ENCODE measurements around the gene MAJIN. TPM values are rescaled to one million over a fixed set of nuclear protein-coding genes. Genes with fewer than 3 reads are reported as not detected.

The MAJIN gene
- total RNA-seq, 1 donor from 2014 or later, result not detected

DNA sequence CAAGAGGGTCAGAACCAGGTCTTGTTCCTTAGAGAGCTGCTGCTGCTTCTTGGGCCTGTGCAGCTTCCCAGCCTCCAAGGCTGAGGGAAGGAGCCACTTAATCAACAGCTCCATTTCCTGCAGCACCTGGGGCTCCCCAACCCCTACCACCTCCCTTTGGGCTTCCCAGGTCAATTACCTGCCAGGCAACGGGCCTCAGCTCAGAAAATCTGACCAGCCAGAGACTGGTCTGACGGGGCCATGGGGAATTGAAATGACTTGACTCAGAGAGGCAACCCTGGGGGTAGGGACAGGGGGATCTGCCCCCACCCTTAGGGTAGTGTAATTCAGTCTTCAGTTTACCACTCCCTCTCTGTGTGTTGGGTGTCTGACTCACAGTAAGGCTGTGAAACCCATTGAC lies 4.7 kb upstream of the MAJIN start:
- intact Hi-C loops (cut with DNase I), result no loop called here
- H3K36me3 ChIP-seq, result no peaks in the 10 kb centered on the region
- TF ChIP-seq, protein P1, sequence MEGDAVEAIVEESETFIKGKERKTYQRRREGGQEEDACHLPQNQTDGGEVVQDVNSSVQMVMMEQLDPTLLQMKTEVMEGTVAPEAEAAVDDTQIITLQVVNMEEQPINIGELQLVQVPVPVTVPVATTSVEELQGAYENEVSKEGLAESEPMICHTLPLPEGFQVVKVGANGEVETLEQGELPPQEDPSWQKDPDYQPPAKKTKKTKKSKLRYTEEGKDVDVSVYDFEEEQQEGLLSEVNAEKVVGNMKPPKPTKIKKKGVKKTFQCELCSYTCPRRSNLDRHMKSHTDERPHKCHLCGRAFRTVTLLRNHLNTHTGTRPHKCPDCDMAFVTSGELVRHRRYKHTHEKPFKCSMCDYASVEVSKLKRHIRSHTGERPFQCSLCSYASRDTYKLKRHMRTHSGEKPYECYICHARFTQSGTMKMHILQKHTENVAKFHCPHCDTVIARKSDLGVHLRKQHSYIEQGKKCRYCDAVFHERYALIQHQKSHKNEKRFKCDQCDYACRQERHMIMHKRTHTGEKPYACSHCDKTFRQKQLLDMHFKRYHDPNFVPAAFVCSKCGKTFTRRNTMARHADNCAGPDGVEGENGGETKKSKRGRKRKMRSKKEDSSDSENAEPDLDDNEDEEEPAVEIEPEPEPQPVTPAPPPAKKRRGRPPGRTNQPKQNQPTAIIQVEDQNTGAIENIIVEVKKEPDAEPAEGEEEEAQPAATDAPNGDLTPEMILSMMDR (IDR thresholded peaks at IDR 0.05), result no peak

DNA sequence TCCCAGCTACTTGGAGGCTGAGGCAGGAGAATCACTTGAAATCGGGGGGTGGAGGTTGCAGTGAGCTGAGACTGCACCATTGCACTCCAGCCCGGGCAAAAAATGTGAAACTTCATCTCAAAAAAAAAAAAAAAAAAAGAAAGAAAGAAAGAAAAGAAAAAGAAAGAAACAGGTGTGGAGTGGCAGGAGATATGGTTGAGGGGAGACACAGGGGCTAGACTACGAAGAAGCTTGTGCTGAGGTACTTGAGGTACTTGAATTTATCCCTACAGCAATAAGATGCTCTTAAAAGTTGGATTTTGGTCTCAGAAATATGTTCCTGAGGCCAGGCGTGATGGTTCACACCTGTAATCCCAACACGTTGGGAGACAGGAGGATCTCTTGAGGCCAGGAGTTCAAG lies 2.2 kb upstream of the MAJIN start:
- peaks cover 10% of the 10 kb centered on the region for H3K4me1 ChIP-seq
- TF ChIP-seq POLR2AphosphoS5 (IDR thresholded peaks at IDR 0.05; ENCODE audit: insufficient read depth in 1 of 2, low read depth in 1 of 2), result no peak
- no peaks in the 10 kb centered on the region for H3K9me3 ChIP-seq
- no peak for DNase-seq (ENCODE audit: extremely low spot score in 2 of 2)
- H3K27ac ChIP-seq, result no peak overlapping the region
- H3K36me3 ChIP-seq, result no peaks in the 10 kb centered on the region
- no peak overlapping the region for H3K4me3 ChIP-seq
- intact Hi-C loops (cut with DNase I), result no loop called here
- no peaks in the 10 kb centered on the region for H3K27me3 ChIP-seq

More for the DNA sequence above, 4.7 kb upstream of the MAJIN start:
- no peak for DNase-seq (ENCODE audit: extremely low spot score in 2 of 2)
- H3K27ac ChIP-seq, result no peak overlapping the region
- no peaks in the 10 kb centered on the region for H3K9me3 ChIP-seq
- H3K27me3 ChIP-seq, result no peaks in the 10 kb centered on the region
- peaks cover 6% of the 10 kb centered on the region for H3K4me1 ChIP-seq
- H3K4me3 ChIP-seq, result no peak overlapping the region

DNA sequence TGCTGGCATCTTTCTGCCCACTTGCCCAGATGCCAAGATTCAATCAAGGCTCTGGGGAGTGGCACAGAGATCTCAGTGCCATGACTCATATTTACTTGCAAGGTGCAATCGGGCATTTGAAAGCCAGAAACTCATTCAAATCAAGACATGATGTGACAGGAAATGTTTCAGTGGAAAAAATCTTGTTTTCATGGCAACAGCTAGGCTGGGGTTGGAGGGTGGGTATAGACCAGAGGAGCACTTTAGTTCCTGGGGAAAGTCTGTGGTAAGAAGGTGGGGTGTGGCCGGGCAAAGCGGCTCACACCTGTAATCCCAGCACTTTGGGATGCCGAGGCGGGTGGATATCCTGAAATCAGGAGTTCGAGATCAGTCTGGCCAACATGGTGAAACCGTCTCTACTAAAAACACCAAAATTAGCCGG lies 1.2 kb downstream of the MAJIN start:
- H3K9me3 ChIP-seq, result no peaks in the 10 kb centered on the region
- H3K4me1 ChIP-seq, result peaks cover 10% of the 10 kb centered on the region
- TF ChIP-seq, protein P1 (IDR thresholded peaks at IDR 0.05), result no peak
- TF ChIP-seq POLR2AphosphoS5 (IDR thresholded peaks at IDR 0.05; ENCODE audit: insufficient read depth in 1 of 2, low read depth in 1 of 2) (peak in 1 of 2 donors; percentile 60), POLR2A (IDR thresholded peaks at IDR 0.05) (no peak)
- no peaks in the 10 kb centered on the region for H3K36me3 ChIP-seq
- intact Hi-C loops (cut with DNase I), result no loop called here
- no peak overlapping the region for H3K4me3 ChIP-seq
- H3K27me3 ChIP-seq, result no peaks in the 10 kb centered on the region
- no peak overlapping the region for H3K27ac ChIP-seq
- DNase-seq (ENCODE audit: extremely low spot score in 2 of 2), result no peak

DNA sequence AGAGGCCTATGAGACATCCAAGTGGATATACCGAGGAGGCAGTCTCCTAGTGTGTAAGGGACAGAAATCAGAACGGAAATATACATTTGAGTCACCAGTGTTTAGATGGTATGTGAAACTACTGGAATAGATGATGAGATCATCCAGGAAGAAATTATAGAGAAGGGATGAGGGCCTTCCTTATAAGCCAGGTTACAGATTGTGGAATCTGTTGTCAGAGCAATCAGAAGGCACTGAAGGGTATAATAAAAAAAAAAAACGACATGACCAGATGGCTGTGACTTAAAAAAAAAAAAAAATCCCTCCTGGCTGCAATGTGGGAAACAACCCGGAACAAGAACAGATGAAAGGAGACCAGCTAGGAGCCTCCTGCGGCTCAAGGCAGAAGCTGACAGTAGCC lies 2.7 kb downstream of the MAJIN start:
- no peaks in the 10 kb centered on the region for H3K9me3 ChIP-seq
- H3K27ac ChIP-seq, result no peak overlapping the region
- no peak for TF ChIP-seq POLR2AphosphoS5 (IDR thresholded peaks at IDR 0.05; ENCODE audit: insufficient read depth in 1 of 2, low read depth in 1 of 2)
- TF ChIP-seq, protein P1 (IDR thresholded peaks at IDR 0.05), result no peak
- no peak for TF ChIP-seq POLR2A (IDR thresholded peaks at IDR 0.05)
- H3K27me3 ChIP-seq, result no peaks in the 10 kb centered on the region
- DNase-seq (ENCODE audit: extremely low spot score in 2 of 2), result no peak
- no peaks in the 10 kb centered on the region for H3K36me3 ChIP-seq
- intact Hi-C loops (cut with DNase I), result no loop called here
- H3K4me3 ChIP-seq, result no peak overlapping the region
- peaks cover 10% of the 10 kb centered on the region for H3K4me1 ChIP-seq

DNA sequence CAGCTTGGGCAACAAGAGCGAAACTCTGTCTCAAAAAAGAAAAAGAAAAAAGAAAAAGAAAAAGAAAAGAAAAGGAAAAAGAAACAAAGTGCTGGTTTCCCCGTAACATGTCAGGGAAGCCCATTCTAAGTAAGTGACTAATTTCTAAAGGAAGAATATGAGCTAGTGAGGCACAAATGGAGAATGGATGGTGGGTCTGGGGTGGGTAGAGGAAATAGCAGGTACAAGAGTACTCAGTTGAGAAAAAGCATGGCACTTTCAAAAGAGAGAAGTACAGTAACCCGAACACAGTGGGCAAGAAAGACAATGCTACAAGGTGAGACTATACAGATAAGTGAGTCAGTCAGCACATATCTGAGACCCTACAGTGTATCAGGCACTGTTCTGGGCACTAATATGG lies 4.5 kb downstream of the MAJIN start:
- H3K27ac ChIP-seq, result no peak overlapping the region

More for the DNA sequence above, 4.5 kb downstream of the MAJIN start:
- intact Hi-C loops (cut with DNase I), result no loop called here
- DNase-seq (ENCODE audit: extremely low spot score in 2 of 2), result no peak
- Histone ChIP-seq H3K27me3 (no peaks in the 10 kb centered on the region), H3K4me1 (peaks cover 10% of the 10 kb centered on the region), H3K36me3 (no peaks in the 10 kb centered on the region), H3K9me3 (no peaks in the 10 kb centered on the region), H3K4me3 (no peak overlapping the region)
- no peak for TF ChIP-seq POLR2A (IDR thresholded peaks at IDR 0.05)
- TF ChIP-seq POLR2AphosphoS5 (IDR thresholded peaks at IDR 0.05; ENCODE audit: insufficient read depth in 1 of 2, low read depth in 1 of 2), result no peak
- TF ChIP-seq, protein P1 (IDR thresholded peaks at IDR 0.05), result no peak
